NCI-H1694 (cell line): ENCODE data around the gene PPL.

ENCODE experiments used
- DNase-seq: peaks from one replicate; lab custom pipeline; 2025; lab: John Stamatoyannopoulos, UW

PPL gene

DNA sequence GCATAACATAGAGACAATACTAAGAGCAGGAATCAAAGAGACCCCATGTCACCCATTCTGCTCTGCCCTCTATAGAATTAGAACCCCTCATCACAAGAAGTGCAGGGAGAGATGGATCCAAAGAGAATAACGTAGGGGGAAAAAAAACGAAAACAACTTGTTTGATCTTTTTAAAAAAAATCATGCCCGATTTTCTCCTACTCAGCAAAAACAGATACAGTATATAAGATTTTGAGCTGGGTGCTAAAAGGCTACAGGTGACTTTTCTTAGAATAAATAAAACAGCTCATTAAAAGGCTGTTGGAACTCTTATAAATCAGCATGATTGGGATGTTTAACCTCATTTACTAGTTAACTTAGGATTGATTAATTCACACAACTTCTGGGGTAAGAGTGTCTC lies 72.2 kb downstream of the PPL start:
- no peak for DNase-seq

DNA sequence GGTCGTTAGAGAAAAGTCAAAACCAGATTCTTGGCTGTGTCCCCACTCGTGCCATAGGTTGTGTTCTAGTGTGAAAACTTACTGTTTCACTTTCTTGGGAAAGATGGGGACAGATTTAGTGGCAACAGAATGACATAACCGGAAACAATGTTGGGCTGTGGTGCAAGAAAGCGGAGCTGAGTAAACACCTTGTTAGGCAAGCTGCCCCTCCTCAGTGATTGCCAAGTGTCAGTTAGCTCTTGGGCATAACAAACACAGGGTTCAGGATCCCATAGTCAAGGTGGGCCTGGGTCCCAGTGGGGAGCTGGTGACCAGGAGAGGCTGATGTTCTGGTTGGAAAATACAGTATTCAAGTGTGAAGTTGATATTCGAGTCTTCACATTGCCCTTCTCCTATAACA lies 74.3 kb downstream of the PPL start:
- no peak for DNase-seq

DNA sequence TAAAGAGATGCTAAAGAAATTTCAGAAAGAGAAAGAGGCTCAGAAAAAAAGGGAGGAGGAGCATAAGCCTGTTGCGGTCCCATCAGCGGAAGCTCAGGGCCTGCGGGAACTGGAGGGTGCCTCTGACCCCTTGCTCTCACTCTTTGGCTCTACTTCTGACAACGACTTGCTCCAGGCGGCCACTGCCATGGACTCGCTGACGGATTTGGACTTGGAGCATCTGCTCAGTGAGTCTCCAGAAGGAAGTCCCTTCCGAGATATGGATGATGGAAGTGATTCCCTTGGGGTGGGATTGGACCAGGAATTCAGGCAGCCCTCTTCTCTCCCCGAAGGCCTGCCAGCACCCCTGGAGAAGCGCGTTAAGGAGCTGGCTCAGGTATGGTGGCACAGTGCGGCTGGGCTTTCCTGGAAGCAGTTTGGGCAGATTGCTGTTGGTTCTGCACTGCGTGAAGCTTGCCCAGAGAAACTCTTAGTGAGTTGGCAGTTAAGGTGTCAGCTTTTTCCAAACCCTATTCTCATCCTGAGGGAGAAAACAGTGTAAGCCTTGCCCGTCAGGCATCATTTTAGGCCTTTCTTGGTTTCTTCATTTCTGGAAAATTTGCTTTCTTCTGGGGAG lies 76.1 kb downstream of the PPL start:
- no peak for DNase-seq

DNA sequence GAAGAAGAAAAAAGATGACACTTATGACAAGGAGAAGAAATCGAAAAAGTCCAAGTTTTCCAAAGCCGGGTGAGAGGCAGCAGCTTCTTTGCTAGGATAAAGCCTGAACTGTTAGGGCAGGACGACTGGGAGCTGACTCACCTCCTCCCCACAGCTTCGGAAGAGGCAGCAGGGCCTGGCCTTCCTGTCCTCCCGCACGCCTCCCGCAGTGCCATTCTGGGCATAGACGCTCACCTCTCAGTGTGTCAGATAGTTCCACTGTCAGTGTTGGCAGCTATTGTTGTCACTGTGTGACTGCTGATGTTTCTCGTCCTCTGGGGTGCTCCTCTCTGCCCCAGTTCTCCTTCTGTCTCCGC lies 77.1 kb downstream of the PPL start:
- DNase-seq = no peak

DNA sequence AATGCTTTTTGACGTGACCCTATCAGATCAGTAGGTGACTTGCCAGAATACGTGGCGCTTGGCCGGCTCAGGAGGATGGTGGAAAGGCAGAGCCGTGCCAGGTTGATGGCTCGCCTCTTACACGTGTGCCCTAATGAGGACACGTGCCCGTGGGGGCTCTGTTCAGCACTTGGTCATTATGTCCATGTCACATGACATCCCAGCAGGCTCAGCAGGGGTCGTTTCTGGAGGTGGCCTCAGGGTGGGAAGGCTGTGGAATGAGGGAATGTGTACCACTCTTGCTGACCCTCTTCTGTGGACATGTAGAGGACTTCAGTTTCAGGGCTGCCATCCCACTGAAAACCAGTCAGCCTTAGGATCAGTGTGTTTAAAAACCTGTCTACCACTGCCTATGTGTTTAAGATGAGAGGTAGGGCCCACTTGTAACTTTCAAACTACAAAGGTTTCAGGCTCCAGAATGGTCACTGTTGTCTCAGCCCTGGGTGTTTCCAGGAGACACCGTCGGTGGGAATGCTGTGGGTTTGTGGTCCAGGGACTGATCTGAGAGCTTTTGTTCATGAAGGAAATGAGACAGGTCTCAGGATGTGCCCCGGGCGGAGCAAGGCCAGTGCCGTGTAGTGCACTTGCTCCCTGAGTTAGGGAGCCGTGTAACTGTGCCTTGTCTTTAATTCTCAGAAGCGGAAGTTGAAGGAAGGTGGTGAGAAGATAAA lies 77.6 kb downstream of the PPL start:
- DNase-seq = no peak

DNA sequence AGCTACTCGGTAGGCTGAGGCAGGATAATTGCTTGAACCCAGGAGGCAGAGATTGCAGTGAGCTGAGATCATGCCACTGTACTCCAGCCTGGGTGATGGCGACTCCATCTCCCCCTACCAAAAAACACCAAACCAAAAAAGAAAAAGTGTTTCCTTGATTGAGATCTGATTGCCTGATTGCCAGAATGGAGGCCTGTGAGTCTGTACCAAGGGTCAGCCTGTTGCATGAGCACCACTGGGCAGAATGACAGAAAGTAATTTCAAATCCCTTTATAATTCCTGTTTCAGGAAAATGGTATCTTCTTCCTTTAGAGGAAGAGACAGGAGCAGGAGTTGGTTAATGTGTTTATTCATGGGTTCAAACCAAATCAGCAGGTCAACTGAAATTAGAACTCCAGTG lies 81.1 kb downstream of the PPL start:
- DNase-seq = no peak

DNA sequence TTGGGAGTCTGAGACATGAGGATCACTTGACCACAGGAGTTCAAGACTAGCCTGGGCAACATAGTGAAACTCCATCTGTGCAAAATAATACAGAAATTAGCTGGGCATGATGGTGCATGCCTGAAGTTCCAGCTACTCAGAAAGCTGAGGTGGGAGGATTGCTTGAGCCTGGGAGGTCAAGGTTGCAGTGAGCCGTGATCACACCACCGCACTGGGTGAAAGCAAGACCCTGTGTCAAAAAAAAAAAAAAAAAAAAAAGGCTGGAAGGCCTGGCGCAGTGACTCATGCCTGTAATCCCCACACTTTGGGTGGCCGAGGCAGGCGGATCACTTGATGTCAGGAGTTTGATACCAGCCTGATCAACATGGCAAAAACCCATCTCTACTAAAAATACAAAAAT lies 81.6 kb downstream of the PPL start:
- no peak for DNase-seq

DNA sequence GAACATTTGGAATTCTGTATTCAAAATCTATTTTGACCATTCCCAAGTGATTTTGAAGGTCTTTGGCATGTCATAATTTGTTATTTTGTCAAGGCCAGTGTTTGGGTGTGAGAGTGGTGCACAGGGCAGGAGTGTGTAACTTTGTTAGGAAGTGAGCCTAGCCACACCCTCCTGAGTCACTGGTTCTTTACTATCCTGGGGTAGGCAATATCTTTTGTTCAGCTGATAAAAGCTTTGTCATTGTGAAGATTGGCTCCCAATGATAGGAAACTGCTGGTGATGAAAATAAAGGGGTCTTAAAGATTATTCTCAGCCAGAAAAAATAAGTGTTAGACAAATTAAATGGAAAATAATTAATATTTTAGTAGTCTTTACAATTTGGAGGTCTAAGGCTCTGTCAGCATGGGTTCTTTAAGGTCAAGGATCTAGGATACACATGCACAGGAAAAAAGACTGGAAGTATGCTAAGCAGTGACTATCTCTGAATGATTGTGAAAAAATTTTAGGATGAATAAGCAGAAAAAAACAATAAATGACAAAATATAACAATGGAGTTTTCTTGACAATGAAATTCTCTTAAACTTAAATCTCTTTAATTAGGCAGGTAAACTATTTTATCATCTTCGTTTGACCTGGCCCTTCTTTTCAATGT lies 84.6 kb downstream of the PPL start:
- no peak for DNase-seq

DNA sequence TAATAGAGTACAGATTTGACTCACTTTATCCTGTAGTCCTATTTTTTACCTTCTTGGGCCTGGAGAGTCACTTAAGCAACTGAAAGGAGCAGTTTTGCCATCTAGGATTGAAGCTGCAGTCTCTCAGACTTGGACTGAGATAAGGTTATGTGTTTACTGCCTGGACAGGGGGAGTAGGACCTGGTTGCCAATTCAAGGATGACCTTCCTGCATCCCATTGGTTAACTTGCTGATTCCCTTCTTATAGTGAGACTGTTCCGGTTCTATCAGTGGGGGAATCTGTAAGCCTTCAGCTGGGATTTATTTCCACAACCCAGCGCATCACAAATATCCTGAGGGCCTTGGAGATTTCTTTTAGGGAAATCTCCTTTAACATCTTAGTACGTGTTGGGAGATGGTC lies 86.7 kb downstream of the PPL start:
- no peak for DNase-seq

DNA sequence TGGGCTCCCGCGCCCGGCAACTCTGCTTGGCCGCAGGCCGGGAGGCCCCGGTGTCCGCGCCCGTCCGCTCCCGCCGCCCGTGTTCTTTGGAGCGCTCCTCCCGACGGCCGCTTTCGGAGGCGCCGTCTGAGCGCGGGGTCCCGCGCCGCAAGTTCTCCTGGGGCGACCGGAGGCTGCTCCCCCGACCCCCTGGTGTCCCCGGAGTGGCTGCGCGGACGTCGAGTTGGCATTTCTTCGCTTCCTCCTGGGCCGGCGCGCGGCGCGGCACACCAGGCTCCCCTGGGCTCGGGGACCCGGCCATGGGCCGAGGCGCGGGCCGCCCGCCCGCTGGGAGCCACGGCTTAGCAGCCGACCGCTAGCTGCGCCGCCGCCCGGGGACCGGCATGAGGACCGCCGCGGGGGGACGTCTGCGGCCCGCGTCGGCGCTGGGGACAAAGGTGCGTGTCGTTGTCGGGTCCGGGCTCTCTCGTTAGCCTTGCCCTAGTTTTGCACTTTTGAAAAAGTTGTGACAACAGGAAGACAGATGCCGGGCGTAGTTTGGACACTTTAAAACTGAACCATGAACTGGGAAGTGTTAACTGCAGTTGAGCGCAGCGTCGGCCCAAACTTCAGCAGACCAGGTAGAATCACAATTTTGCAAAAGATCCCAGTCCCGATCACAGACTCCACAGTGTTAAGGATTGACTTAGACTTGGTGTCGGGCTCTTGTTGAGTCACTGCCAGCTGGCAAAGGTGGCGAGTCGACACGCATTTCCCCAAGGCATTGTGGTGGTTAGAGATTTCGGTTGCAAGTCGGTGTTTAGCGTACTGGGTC lies 89.0 kb downstream of the PPL start:
- no peak for DNase-seq

DNA sequence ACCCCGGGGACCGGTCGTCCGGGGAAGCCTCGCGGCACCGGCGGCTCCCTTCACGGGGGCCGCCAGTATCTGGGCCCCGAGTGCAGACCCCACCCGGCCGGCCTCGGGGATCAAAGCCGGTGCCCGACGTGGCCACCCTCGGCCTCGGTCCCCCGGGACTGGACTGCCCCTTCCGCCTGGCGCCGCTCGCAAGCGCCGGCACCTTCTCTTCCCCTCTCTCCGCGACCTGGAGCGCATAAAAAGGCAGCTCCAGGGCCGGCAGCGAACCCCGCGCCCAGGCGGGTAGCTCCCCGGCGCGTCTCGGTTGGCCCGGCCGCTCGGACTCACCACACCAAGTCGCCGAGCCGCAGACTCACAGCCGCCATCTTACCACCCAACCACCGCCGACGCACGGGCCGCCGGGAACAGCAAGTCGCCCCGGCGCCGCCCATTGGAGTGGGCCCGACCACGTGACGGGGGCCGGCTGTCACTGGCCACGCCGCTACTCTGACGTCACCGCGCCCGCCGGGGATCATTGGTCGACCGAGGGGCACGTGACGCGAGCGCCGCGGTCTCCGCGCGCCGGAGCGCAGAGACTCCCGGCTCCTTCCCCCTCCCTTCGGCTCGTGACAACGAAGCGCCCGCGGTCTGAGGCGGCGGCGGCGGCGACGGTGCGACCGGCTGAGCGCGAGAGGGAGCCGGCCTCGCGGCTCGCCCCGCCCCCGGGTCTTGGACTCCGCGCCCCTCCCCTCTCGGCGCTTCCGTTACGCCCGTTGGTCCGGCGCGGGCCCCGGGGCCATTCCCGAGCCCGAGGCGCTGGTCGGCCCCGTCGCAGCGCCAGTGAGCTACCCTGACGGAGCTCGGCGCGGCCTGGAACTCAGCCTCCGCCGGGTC lies 89.8 kb downstream of the PPL start, which contains the start of the genes GLYR1 and UBN1:
TSS of gene GLYR1 (minus strand) at position 388 of the 873 bp plus-strand sequence. CDS start at position 365, 23 bp downstream.
TSS of gene UBN1 (plus strand) at position 581 of the 873 bp plus-strand sequence. CDS start 5,437 bp downstream, outside the sequence.
- DNase-seq = peak; percentile 84

DNA sequence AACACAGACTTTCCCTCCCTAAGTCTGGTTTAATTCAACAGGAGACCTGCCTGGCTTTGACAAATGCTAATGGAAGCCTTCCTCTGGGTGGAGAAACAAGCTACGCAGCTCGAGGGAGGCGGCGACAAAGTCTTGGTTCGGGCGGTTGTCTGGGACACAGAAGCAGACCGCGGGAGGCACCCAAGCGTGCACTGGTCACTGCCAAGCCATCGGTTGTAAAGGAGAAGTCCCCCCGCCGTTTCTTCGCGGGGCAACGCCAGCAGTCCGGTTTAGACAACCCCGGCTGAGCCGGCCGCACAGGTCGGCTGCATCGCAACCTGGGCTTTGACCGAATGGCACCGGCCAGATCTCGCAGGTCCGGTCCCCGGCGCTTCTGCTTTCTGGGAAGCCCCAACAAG lies 90.4 kb downstream of the PPL start:
- DNase-seq = no peak

DNA sequence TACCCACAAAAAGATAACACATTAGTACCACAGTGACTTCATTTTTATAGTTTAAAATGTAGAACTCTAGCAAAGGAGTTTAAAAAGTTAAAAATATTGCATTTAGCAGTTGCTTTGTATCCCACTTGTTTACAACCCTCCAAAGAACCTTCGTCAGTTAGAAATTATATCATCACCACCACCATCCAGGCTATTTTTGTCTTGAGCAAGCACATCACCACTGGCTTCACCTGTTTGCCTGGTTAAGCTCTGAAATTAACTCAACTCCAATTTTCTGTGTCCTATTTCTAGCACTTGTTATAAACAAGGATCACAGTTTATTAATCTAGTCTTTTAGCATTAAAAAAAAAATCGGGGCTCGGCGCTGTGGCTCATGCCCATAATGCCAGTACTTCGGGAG lies 96.0 kb downstream of the PPL start:
- DNase-seq = no peak

DNA sequence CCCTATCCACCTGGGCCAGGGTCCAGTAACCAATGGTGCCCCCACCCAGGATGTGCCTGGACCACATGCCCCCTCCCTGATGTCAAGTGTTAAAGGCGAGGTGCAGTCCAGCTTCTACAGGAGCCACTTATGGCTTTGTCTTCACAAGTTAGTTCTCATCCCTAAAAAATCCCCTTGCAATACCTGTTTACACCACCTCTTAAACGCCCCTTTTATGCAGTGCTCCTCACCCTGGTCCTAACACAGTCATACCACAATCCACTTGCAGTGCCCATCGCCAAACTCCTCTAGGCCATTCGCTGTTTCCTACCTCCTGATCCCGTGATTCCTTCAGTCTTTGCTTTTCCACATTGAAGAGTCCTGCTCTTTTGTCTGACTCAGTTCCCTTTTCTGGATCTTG lies 97.0 kb downstream of the PPL start:
- DNase-seq = no peak

DNA sequence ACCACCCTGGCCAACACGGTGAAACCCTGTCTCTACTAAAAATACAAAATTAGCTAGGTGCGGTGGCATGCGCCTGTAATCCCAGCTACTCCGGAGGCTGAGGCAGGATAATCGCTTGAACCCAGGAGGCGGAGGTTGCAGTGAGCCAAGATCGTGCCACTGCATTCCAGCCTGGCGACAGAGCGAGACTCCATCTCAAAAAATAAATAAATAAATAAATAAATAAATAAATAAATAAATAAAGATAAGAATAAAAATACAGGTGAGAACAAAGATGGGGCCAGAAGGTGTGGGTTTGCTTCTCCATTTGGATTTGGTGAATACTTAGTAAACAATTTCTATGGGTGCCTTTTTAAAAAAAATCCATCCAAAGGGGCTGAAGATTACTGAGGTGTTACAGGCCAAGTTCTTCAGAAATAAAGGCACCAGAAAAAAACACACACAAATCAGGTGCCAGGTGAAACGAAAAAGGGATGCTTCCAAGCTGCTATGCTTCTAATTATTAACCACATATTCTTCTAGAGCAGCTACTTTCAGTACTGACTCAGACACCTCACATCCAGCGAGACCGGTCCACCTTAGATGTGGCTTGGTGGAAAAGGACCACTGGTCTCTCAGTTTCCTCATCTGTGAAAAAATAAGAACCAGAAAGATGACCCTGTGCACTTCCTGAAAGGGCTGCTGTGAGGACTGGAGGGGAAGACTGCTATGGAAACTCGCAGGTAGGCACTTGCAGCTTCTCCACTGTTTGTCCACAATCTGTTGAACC lies 99.0 kb downstream of the PPL start:
- DNase-seq = no peak

DNA sequence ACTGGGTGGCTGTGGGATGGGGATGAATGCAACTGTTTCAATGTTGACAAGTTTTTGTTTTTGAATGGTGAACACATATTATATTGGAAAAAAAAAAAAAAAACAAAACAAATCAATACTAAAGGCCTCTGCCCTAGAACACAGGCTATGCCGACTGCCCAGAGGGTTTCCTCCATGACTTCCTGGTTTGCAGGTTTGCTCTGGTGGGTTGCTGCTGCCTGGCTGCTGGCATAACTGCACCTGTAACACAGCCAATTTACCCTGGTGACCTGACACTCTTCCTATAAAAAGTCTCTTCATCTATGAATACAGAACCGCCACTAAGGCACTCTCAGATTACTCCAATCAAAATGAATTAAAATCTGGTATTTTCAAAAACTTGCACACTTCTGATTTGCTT lies 100.2 kb downstream of the PPL start:
- DNase-seq = no peak

DNA sequence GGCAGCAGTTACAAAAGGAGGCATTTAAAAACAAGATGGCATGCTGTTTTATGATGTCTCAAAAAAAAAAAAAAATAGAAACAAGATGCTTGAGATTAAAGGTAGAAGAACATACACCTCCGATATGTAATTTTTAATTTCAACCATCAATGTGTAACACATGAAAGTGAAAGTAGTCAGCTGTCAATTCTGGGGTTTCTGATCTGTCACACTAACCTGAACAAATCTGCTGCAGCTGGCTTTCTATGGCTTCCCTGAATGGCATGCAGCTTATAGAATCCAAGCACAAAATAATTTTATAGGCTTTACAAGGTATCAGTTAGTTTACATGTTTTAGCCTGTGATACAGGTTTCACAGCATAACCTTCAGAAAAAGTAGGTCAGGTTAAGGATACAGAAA lies 103.4 kb downstream of the PPL start:
- DNase-seq = no peak

DNA sequence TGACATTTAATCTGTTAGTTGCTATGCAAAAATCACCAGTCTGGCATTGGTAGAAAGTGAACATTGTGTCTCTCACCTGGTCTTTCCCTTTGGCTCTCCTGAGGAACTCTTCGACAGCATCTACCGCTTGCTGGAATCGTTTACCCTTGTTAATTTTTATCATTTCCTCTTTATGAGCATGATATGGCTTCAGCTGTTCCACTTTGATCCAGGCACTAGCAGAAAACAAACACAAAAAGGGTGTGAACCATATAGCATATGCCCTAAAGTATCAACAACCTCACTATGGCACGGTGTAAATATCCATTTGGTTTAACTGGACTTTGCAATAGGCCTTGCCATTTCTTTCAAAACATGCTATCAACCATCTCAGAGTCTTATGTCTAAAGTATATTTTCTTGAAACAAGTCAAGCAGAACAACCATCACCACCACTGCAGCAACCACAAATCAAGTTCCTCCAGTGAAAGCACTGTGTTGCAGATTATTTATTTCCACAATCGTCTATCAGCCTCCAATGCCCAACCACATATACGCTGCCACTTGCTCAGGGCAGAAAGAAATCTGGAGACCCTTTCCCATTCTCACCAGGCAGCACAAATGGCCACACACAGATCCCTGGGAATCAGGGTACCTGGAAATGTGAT lies 104.1 kb downstream of the PPL start:
- DNase-seq = no peak
